ENCODE measurements around the gene CFAP141.

The CFAP141 gene

DNA sequence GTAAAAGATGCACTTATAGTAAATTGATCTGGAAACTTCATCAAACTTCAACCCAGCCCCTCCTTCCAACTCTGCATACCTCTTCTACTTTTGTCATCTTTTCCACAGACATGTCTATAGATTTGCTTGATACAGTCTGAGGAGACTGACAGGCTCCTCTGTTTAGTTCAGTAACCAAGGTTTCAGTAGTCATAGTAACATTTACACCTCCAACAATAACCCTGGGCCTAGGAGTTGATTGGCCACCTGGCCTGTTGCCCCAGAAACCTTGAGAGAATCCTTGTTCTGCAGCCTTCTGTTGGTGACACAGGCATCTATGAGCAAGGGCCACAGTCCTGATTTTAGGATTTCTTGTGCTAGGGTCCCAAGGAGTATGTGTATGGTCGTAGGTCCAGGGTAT is at the start of gene CFAP141:
CFAP141 (minus strand) TSS at position 138 of the 400 bp plus-strand sequence; CDS start at position 112, 26 bp downstream.
- Histone ChIP-seq H3K27me3 (ENCODE audit: insufficient read depth, low read length, poor library complexity, severe bottlenecking) (no peaks in the 10 kb centered on the region), H3K9ac (ENCODE audit: low read depth, low read length, poor library complexity, severe bottlenecking) (no peak within 1 kb of the TSS), H3K9me3 (ENCODE audit: insufficient read depth, low read depth, low read length) (no peaks in the 10 kb centered on the region), H3F3A (ENCODE audit: low read depth) (no peaks in the 10 kb centered on the region), H3K79me2 (ENCODE audit: insufficient read depth, low read length) (no peaks in the 10 kb centered on the region), H4K20me1 (ENCODE audit: insufficient read depth, low read length, poor library complexity, severe bottlenecking) (no peaks in the 10 kb centered on the region), H2AFZ (ENCODE audit: low read length) (no peak within 1 kb of the TSS), H3K4me1 (ENCODE audit: insufficient read depth, low read length, poor library complexity, severe bottlenecking) (no peaks in the 10 kb centered on the region), H3K36me3 (ENCODE audit: insufficient read depth, low read length) (peaks cover 27% of the 10 kb centered on the region; the same call in 1 of the 2 replicates), H3K9me2 (replicated peaks; ENCODE audit: low read depth, low read length) (no peaks in the 10 kb centered on the region), H3K4me3 (ENCODE audit: low read length, poor library complexity, severe bottlenecking) (no peak within 1 kb of the TSS), H3K4me2 (ENCODE audit: low read depth, low read length, poor library complexity, severe bottlenecking) (no peak within 1 kb of the TSS)
- no peak for TF ChIP-seq EZH2phosphoT487 (IDR thresholded peaks at IDR 0.05; ENCODE audit: borderline replicate concordance)
- TF ChIP-seq, protein P1, sequence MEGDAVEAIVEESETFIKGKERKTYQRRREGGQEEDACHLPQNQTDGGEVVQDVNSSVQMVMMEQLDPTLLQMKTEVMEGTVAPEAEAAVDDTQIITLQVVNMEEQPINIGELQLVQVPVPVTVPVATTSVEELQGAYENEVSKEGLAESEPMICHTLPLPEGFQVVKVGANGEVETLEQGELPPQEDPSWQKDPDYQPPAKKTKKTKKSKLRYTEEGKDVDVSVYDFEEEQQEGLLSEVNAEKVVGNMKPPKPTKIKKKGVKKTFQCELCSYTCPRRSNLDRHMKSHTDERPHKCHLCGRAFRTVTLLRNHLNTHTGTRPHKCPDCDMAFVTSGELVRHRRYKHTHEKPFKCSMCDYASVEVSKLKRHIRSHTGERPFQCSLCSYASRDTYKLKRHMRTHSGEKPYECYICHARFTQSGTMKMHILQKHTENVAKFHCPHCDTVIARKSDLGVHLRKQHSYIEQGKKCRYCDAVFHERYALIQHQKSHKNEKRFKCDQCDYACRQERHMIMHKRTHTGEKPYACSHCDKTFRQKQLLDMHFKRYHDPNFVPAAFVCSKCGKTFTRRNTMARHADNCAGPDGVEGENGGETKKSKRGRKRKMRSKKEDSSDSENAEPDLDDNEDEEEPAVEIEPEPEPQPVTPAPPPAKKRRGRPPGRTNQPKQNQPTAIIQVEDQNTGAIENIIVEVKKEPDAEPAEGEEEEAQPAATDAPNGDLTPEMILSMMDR (conservative IDR thresholded peaks at IDR 0.05; ENCODE audit: low read length) = no peak

DNA sequence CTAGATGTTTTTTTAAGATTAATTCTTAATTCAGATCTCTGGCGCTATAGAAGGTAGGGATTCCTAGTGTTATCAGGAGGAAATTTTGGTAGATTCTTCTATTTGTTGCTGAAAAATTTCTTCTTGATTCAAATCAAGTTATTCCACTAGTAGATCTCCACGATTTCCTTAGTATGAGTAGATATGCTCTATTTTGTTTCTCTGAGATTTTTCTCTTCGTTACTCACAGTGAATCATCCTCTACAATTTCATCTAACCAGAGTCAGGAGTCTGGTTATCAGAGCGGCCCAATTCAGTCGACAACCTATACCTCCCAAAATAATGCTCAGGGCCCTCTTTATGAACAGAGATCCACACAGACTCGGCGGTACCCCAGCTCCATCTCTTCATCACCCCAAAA is 47.5 kb upstream of the CFAP141 start:
- no peak overlapping the region for H3K4me2 ChIP-seq (ENCODE audit: low read depth, low read length, poor library complexity, severe bottlenecking)
- no peaks in the 10 kb centered on the region for H4K20me1 ChIP-seq (ENCODE audit: insufficient read depth, low read length, poor library complexity, severe bottlenecking)
- H2AFZ ChIP-seq (ENCODE audit: low read length) = no peak overlapping the region
- H3K36me3 ChIP-seq (ENCODE audit: insufficient read depth, low read length) = peaks cover 99% of the 10 kb centered on the region
- H3F3A ChIP-seq (ENCODE audit: low read depth) = no peaks in the 10 kb centered on the region
- H3K9me3 ChIP-seq (ENCODE audit: insufficient read depth, low read depth, low read length) = no peaks in the 10 kb centered on the region
- no peaks in the 10 kb centered on the region for H3K27me3 ChIP-seq (ENCODE audit: insufficient read depth, low read length, poor library complexity, severe bottlenecking)
- H3K4me3 ChIP-seq (ENCODE audit: low read length, poor library complexity, severe bottlenecking) = no peak overlapping the region
- H3K9ac ChIP-seq (ENCODE audit: low read depth, low read length, poor library complexity, severe bottlenecking) = no peak overlapping the region
- H3K79me2 ChIP-seq (ENCODE audit: insufficient read depth, low read length) = no peaks in the 10 kb centered on the region
- no peak for TF ChIP-seq EZH2phosphoT487 (IDR thresholded peaks at IDR 0.05; ENCODE audit: borderline replicate concordance)
- TF ChIP-seq, protein P1 (conservative IDR thresholded peaks at IDR 0.05; ENCODE audit: low read length) = no peak
- H3K9me2 ChIP-seq (replicated peaks; ENCODE audit: low read depth, low read length) = no peaks in the 10 kb centered on the region
- no peaks in the 10 kb centered on the region for H3K4me1 ChIP-seq (ENCODE audit: insufficient read depth, low read length, poor library complexity, severe bottlenecking)

DNA sequence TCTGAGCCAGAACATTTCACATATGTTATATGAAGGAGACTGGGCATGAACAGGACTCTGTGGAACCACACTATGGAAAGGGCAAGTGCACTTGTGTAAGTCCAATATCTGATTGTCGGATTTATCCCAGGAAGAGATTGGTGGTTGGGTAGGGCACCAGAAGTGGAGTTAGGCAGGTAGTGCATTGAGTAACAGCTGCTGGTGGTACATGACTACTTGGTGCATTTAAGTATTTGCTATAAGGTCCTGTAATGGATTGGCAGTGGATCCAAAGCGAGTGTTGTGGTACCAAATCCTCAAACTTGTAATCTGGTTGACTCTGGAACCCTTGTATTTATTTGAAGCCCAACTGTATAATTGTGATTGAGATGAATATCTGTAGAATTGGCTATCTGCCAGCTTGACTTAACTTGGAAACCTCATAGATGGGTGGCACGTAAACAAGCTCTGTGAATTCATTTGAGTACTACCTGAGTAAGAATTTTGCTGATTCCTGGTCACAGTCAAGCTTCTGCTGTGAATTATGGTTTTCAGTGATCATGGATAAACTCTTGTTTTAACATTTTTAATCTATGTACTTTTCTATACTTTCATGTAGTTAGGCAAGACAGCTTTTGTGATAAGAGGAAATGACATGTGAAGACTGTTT is 35.7 kb upstream of the CFAP141 start:
- Histone ChIP-seq H3K9me2 (replicated peaks; ENCODE audit: low read depth, low read length) (no peaks in the 10 kb centered on the region), H3K4me3 (ENCODE audit: low read length, poor library complexity, severe bottlenecking) (no peak overlapping the region), H3K9ac (ENCODE audit: low read depth, low read length, poor library complexity, severe bottlenecking) (no peak overlapping the region), H4K20me1 (ENCODE audit: insufficient read depth, low read length, poor library complexity, severe bottlenecking) (peaks cover 32% of the 10 kb centered on the region), H2AFZ (ENCODE audit: low read length) (no peak overlapping the region), H3K27me3 (ENCODE audit: insufficient read depth, low read length, poor library complexity, severe bottlenecking) (no peaks in the 10 kb centered on the region), H3K4me2 (ENCODE audit: low read depth, low read length, poor library complexity, severe bottlenecking) (no peak overlapping the region), H3F3A (ENCODE audit: low read depth) (no peaks in the 10 kb centered on the region), H3K36me3 (ENCODE audit: insufficient read depth, low read length) (peaks cover 95% of the 10 kb centered on the region), H3K9me3 (ENCODE audit: insufficient read depth, low read depth, low read length) (no peaks in the 10 kb centered on the region), H3K4me1 (ENCODE audit: insufficient read depth, low read length, poor library complexity, severe bottlenecking) (no peaks in the 10 kb centered on the region), H3K79me2 (ENCODE audit: insufficient read depth, low read length) (peaks cover 37% of the 10 kb centered on the region)
- no peak for TF ChIP-seq EZH2phosphoT487 (IDR thresholded peaks at IDR 0.05; ENCODE audit: borderline replicate concordance)
- TF ChIP-seq, protein P1 (conservative IDR thresholded peaks at IDR 0.05; ENCODE audit: low read length) = no peak

All from Loucy (cell line).